Neutrophil (primary cell): ENCODE measurements around the gene FADS2.

Source experiments
- H3K27ac ChIP-seq: fragments of 200-600 bp; sonication (generic); 2 replicates; pipeline ENCODE4 v1.5.1; 2016; ENCODE audit warnings: mild to moderate bottlenecking, moderate library complexity
- H3K27me3 ChIP-seq: fragments of 200-600 bp; sonication (generic); 2 replicates; pipeline ENCODE4 v1.6.0; 2016; ENCODE audit warnings: mild to moderate bottlenecking
- H3K36me3 ChIP-seq: fragments of 200-600 bp; sonication (generic); 2 replicates; pipeline ENCODE4 v1.5.1; 2017
- H3K4me1 ChIP-seq, 2 experiments: fragments of 200-600 bp in 1 of 2; sonication (generic) in 1 of 2; 1 replicate in 1 of 2; 2 replicates in 1 of 2; pipeline versions ENCODE4 v1.5.1 to v1.6.1; 2013 to 2016; ENCODE audit warnings: low read depth in 1 of 2, low read length in 1 of 2, mild to moderate bottlenecking in 1 of 2, moderate library complexity in 1 of 2; ENCODE audit not compliant: control insufficient read depth in 1 of 2, insufficient read depth in 1 of 2
- H3K4me3 ChIP-seq, 2 experiments: fragments of 200-600 bp in 1 of 2; sonication (generic) in 1 of 2; 1 replicate in 1 of 2; 2 replicates in 1 of 2; pipeline ENCODE4 v1.5.1; 2013 to 2016; ENCODE audit warnings: low read depth in 1 of 2, low read length in 1 of 2, mild to moderate bottlenecking in 1 of 2, moderate library complexity in 1 of 2
- H3K9me3 ChIP-seq: fragments of 200-600 bp; sonication (generic); 2 replicates; pipeline ENCODE4 v1.5.1; 2016
- CTCF ChIP-seq: fragments of 200-600 bp; sonication (generic); IDR thresholded peaks from 2 replicates; pipeline ENCODE4 v1.5.1; 2016; ENCODE audit warnings: antibody characterized with exemption

Gene FADS2

GRCh38 chr11:61781585-61781984, 46.5 kb upstream of the FADS2 start:
- Histone ChIP-seq H3K36me3 (peaks cover 38% of the 10 kb centered on the region), H3K4me1 (peaks cover 8 to 9% of the 10 kb centered on the region in 2 experiments), H3K4me3 (no peak overlapping the region), H3K9me3 (no peaks in the 10 kb centered on the region), H3K27me3 (peaks cover 20% of the 10 kb centered on the region), H3K27ac (no peak overlapping the region)
- TF ChIP-seq CTCF: no peak

- Histone ChIP-seq H3K9me3 (no peaks in the 10 kb centered on the region), H3K36me3 (peaks cover 45% of the 10 kb centered on the region), H3K4me1 (peaks cover 3 to 5% of the 10 kb centered on the region in 2 experiments), H3K27ac (no peak overlapping the region), H3K27me3 (peaks cover 13% of the 10 kb centered on the region), H3K4me3 (no peak overlapping the region)
- TF ChIP-seq CTCF: no peak
These were observed 45.8 kb upstream of the FADS2 start for GRCh38 chr11:61782299-61782698.

- no peak for TF ChIP-seq CTCF
- Histone ChIP-seq H3K27ac (no peak overlapping the region), H3K36me3 (peaks cover 50% of the 10 kb centered on the region), H3K27me3 (peaks cover 8% of the 10 kb centered on the region), H3K4me1 (no peaks in the 10 kb centered on the region), H3K4me3 (no peak overlapping the region), H3K9me3 (no peaks in the 10 kb centered on the region)
These were observed 45.3 kb upstream of the FADS2 start for GRCh38 chr11:61782841-61783240.

- no peaks in the 10 kb centered on the region for H3K9me3 ChIP-seq
- no peaks in the 10 kb centered on the region for H3K27me3 ChIP-seq
- H3K36me3 ChIP-seq: peaks cover 61% of the 10 kb centered on the region
These were observed 44.2 kb upstream of the FADS2 start for GRCh38 chr11:61783717-61784505.

GRCh38 chr11:61784506-61784805, 43.6 kb upstream of the FADS2 start:
- Histone ChIP-seq H3K9me3 (no peaks in the 10 kb centered on the region), H3K36me3 (peaks cover 67% of the 10 kb centered on the region), H3K4me3 (no peak overlapping the region), H3K4me1 (no peaks in the 10 kb centered on the region), H3K27me3 (no peaks in the 10 kb centered on the region), H3K27ac (no peak overlapping the region)
- no peak for TF ChIP-seq CTCF

More at GRCh38 chr11:61783717-61784505, 44.2 kb upstream of the FADS2 start:
- no peak for TF ChIP-seq CTCF
- no peak overlapping the region for H3K4me3 ChIP-seq
- H3K4me1 ChIP-seq: no peaks in the 10 kb centered on the region
- no peak overlapping the region for H3K27ac ChIP-seq
